Kidney (tissue), 14 donors: ENCODE results near the gene SYNPO2. TPM values are rescaled to one million over a fixed set of nuclear protein-coding genes. Genes with fewer than 3 reads are reported as not detected.

Source experiments
- DNase-seq, 5 donors: peaks; one replicate each; pipeline ENCODE4 v3.0.0-alpha.2; 2013 to 2020
- FAIRE-seq: peaks from 2 replicates; lab custom pipeline; 2012; peaks lifted over from hg19 to GRCh38; lab: Jason Lieb, UNC
- H3K27ac ChIP-seq, 2 donors: one replicate each; pipeline ENCODE4 v1.7.0; 2013; ENCODE audit warnings: low read depth in 2 of 2, low read length in 2 of 2, inconsistent platforms in 1 of 2
- H3K27me3 ChIP-seq: one replicate; pipeline ENCODE4 v1.7.1; 2013; ENCODE audit warnings: low read length, inconsistent platforms; ENCODE audit not compliant: control insufficient read depth, insufficient read depth
- H3K36me3 ChIP-seq, 3 donors: one replicate each; pipeline versions ENCODE4 v1.7.0 to v1.7.1; 2013; ENCODE audit warnings: low read length in 3 of 3, control low read depth in 1 of 3, inconsistent platforms in 1 of 3; ENCODE audit not compliant: insufficient read depth in 3 of 3, control insufficient read depth in 2 of 3
- H3K4me1 ChIP-seq, 3 donors: one replicate each; pipeline versions ENCODE4 v1.7.0 to v1.7.1; 2013; ENCODE audit warnings: low read length in 3 of 3, inconsistent platforms in 1 of 3, low read depth in 1 of 3; ENCODE audit not compliant: control insufficient read depth in 2 of 3, insufficient read depth in 2 of 3
- H3K4me3 ChIP-seq, 3 donors: one replicate each; pipeline versions ENCODE4 v1.7.0 to v1.8.1; 2013; ENCODE audit warnings: low read length in 3 of 3, control low read depth in 1 of 3, inconsistent platforms in 1 of 3
- H3K9ac ChIP-seq, 3 donors: one replicate each; pipeline versions ENCODE4 v1.7.0 to v1.7.1; 2013; ENCODE audit warnings: low read length in 3 of 3, control low read depth in 1 of 3, inconsistent platforms in 1 of 3
- H3K9me3 ChIP-seq, 3 donors: one replicate each; pipeline versions ENCODE4 v1.7.0 to v1.7.1; 2013; ENCODE audit warnings: low read length in 3 of 3, control low read depth in 1 of 3, inconsistent platforms in 1 of 3; ENCODE audit not compliant: control insufficient read depth in 2 of 3, insufficient read depth in 1 of 3
- intact Hi-C: fragments of 100-400 bp; cut with DNase I; formaldehyde crosslinking; loops from one replicate; pipeline ENCODE4 v1.11.1; 2022
- polyA plus RNA-seq: library from polyadenylated mRNA; stranded (reverse); fragments of 350-450 nt; fragmentation: Illumina TruSeq; extraction: RNeasy Lipid Tissue Mini Kit (QIAGEN cat#74804); gene quantifications from one replicate; pipeline ENCODE4 v1.2.3, GENCODE V29; 2014; ENCODE audit warnings: low read depth, low replicate concordance; ENCODE audit not compliant: insufficient read depth
- total RNA-seq: library from RNA; stranded (reverse); fragmentation: NEBNext Ultra II Directional; extraction: Animal tissue kit (Norgen Biotek cat#: 25700); gene quantifications from one replicate; pipeline ENCODE4 v1.2.1, GENCODE V29; 2021
- TF ChIP-seq, protein P1 (sequence below): IDR thresholded peaks from 3 replicates; pipeline ENCODE4 v1.5.1; 2012; ENCODE audit warnings: mild to moderate bottlenecking, moderate library complexity, borderline replicate concordance; ENCODE audit not compliant: insufficient read depth; ENCODE audit errors: extremely low read depth
- donor health status: control.
- donor health status: control.
- donor health status: control.
- donor health status: control.
- donor health status: control.
- donor health status: DM: yes; HTN: yes; CAD: no.
- donor health status: Normal renal cell carcinoma (clear cell type).

Gene SYNPO2
- total and polyA plus RNA-seq, 2 donors from 2014 or later: 7.5 to 56.5 TPM

- Histone ChIP-seq H3K4me3 (no peak overlapping the region), H3K4me1 (no peaks in the 10 kb centered on the region), H3K27me3 (no peaks in the 10 kb centered on the region), H3K9ac (no peak overlapping the region), H3K9me3 (no peaks in the 10 kb centered on the region), H3K36me3 (no peaks in the 10 kb centered on the region), H3K27ac (no peak overlapping the region)
- no peak for FAIRE-seq
- intact Hi-C loops: no loop called here
- no peak for DNase-seq
- TF ChIP-seq, protein P1, sequence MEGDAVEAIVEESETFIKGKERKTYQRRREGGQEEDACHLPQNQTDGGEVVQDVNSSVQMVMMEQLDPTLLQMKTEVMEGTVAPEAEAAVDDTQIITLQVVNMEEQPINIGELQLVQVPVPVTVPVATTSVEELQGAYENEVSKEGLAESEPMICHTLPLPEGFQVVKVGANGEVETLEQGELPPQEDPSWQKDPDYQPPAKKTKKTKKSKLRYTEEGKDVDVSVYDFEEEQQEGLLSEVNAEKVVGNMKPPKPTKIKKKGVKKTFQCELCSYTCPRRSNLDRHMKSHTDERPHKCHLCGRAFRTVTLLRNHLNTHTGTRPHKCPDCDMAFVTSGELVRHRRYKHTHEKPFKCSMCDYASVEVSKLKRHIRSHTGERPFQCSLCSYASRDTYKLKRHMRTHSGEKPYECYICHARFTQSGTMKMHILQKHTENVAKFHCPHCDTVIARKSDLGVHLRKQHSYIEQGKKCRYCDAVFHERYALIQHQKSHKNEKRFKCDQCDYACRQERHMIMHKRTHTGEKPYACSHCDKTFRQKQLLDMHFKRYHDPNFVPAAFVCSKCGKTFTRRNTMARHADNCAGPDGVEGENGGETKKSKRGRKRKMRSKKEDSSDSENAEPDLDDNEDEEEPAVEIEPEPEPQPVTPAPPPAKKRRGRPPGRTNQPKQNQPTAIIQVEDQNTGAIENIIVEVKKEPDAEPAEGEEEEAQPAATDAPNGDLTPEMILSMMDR: no peak
Measured at GRCh38 chr4:118995693-118996391, 107.2 kb downstream of the SYNPO2 start.

- no peaks in the 10 kb centered on the region for H3K4me1 ChIP-seq
- no peaks in the 10 kb centered on the region for H3K36me3 ChIP-seq
- H3K9ac ChIP-seq: no peak overlapping the region
- FAIRE-seq: no peak
- DNase-seq: no peak
- TF ChIP-seq, protein P1: no peak
- intact Hi-C loops: no loop called here
- no peaks in the 10 kb centered on the region for H3K27me3 ChIP-seq
- no peak overlapping the region for H3K4me3 ChIP-seq
- no peaks in the 10 kb centered on the region for H3K9me3 ChIP-seq
- H3K27ac ChIP-seq: no peak overlapping the region
Measured at GRCh38 chr4:118997601-118998000, 108.9 kb downstream of the SYNPO2 start.

- no peak overlapping the region for H3K27ac ChIP-seq
- no peaks in the 10 kb centered on the region for H3K4me1 ChIP-seq
- no peaks in the 10 kb centered on the region for H3K27me3 ChIP-seq
- TF ChIP-seq, protein P1: no peak
- FAIRE-seq (no peak), DNase-seq (no peak)
- intact Hi-C loops: no loop called here
- H3K9me3 ChIP-seq: no peaks in the 10 kb centered on the region
- H3K4me3 ChIP-seq: no peak overlapping the region
- H3K9ac ChIP-seq: no peak overlapping the region
- H3K36me3 ChIP-seq: no peaks in the 10 kb centered on the region
Measured at GRCh38 chr4:118999919-119000318, 111.3 kb downstream of the SYNPO2 start.
